ENCODE measurements around the gene FAM43B.
"Not testable (repeated sequence)": the region's sequence is repeated elsewhere in the genome, so short reads cannot be mapped to it uniquely, and the experiment has no call there.

FAM43B gene

GRCh38 chr1:20551945-20552727 lies at the start of gene FAM43B:
TSS of gene FAM43B (plus strand) at chr1:20552573. CDS start at chr1:20552974, 401 bp downstream.
- peak; percentile 23 for DNase-seq

- no peak for DNase-seq
Observed at GRCh38 chr1:20505488-20505887, 46.9 kb upstream of the FAM43B start.

GRCh38 chr1:20507248-20507563 lies 45.2 kb upstream of the FAM43B start:
- no peak for DNase-seq

- peak; percentile 95 for DNase-seq
Observed at GRCh38 chr1:20507564-20508410, 44.6 kb upstream of the FAM43B start, which contains the start of gene MUL1. TSS of gene MUL1 (minus strand) at chr1:20508151. CDS start at chr1:20508024, 127 bp downstream.

GRCh38 chr1:20508411-20508771 lies 44.0 kb upstream of the FAM43B start:
- DNase-seq: no peak

GRCh38 chr1:20511518-20512428 lies 40.6 kb upstream of the FAM43B start:
- DNase-seq: peak; percentile 48

- not testable (repeated sequence) for DNase-seq
Observed at GRCh38 chr1:20519609-20520262, 32.6 kb upstream of the FAM43B start.

- DNase-seq: peak; percentile 88
Observed at GRCh38 chr1:20521960-20522861, 30.2 kb upstream of the FAM43B start.

GRCh38 chr1:20526267-20526666 lies 26.1 kb upstream of the FAM43B start:
- no peak for DNase-seq

GRCh38 chr1:20528221-20528620 lies 24.2 kb upstream of the FAM43B start:
- DNase-seq: no peak

- peak; percentile 64 for DNase-seq
Observed at GRCh38 chr1:20530306-20530705, 22.1 kb upstream of the FAM43B start.

- DNase-seq: peak; percentile 38
Observed at GRCh38 chr1:20530901-20531300, 21.5 kb upstream of the FAM43B start.

- no peak for DNase-seq
Observed at GRCh38 chr1:20533635-20534034, 18.7 kb upstream of the FAM43B start.

- no peak for DNase-seq
Observed at GRCh38 chr1:20534659-20535417, 17.5 kb upstream of the FAM43B start.

GRCh38 chr1:20538227-20538626 lies 14.1 kb upstream of the FAM43B start:
- DNase-seq: peak; percentile 87

- DNase-seq: peak; percentile 66
Observed at GRCh38 chr1:20538760-20539551, 13.4 kb upstream of the FAM43B start.

GRCh38 chr1:20540281-20540680 lies 12.1 kb upstream of the FAM43B start:
- DNase-seq: no peak

- DNase-seq: no peak
Observed at GRCh38 chr1:20546637-20547036, 5.7 kb upstream of the FAM43B start.

GRCh38 chr1:20551161-20551560 lies 1.2 kb upstream of the FAM43B start:
- DNase-seq: no peak
